Subcutaneous adipose tissue (tissue), 4 donors: ENCODE results near the gene AMZ1. TPM values are rescaled to one million over a fixed set of nuclear protein-coding genes. Genes with fewer than 3 reads are reported as not detected.

Experiments used
- total RNA-seq, 4 donors: library from RNA; depleted of rRNA; stranded (reverse); fragments of >200 nt; gene quantifications; one replicate each; pipeline ENCODE4 v1.1.0, GENCODE V29; 2016
- TF ChIP-seq, protein P1 (sequence below): fragments of 450-650 bp; IDR thresholded peaks from one replicate; pipeline ENCODE4 v1.5.1; 2016; ENCODE audit warnings: low read depth, mild to moderate bottlenecking, control low read depth, antibody characterized with exemption, moderate library complexity

The AMZ1 gene
- total RNA-seq, 4 donors from 2014 or later = 0.19 to 0.68 (median 0.22) TPM; not detected in 1

DNA sequence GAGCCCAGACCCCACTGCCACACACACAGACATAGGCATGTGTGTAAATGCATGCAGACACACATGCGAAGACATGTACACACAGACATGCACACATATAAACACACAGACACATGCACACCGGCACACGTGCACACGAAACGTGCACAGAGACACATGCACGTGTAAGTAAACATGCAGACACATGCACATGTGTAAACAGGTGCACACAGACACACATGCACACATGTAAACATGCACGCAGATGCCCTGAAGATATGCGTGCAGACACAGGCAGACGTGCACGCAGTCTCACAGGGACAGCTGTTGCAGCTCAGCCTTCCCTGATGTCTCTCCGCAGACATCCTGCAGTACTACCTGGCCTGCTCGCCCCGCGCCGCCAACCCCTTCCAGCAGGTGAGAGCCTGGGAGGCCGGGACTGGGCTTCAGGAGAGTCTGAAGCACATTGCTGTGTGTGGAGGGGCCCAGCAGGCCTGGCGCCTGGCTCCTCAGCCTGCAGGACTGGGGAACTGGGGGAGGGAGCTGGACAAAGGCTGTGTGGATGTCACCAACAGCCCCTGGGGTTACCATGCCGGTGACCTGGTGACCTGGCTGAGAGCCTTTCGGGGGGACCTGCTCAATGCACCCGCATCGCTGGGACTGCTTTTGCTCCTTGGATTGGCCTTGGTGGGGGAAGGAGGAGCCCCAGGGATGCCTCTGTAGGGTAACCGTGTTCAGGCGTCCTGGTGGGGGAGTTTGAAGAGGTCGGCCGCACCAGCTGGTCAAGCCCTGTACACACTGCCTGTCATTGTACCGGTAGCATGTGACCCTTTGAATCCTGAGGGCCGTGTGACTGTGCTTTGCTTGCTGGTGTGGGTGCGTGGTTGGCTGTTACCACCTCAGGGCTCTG lies 35.9 kb upstream of the AMZ1 start:
- TF ChIP-seq, protein P1, sequence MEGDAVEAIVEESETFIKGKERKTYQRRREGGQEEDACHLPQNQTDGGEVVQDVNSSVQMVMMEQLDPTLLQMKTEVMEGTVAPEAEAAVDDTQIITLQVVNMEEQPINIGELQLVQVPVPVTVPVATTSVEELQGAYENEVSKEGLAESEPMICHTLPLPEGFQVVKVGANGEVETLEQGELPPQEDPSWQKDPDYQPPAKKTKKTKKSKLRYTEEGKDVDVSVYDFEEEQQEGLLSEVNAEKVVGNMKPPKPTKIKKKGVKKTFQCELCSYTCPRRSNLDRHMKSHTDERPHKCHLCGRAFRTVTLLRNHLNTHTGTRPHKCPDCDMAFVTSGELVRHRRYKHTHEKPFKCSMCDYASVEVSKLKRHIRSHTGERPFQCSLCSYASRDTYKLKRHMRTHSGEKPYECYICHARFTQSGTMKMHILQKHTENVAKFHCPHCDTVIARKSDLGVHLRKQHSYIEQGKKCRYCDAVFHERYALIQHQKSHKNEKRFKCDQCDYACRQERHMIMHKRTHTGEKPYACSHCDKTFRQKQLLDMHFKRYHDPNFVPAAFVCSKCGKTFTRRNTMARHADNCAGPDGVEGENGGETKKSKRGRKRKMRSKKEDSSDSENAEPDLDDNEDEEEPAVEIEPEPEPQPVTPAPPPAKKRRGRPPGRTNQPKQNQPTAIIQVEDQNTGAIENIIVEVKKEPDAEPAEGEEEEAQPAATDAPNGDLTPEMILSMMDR = no peak

DNA sequence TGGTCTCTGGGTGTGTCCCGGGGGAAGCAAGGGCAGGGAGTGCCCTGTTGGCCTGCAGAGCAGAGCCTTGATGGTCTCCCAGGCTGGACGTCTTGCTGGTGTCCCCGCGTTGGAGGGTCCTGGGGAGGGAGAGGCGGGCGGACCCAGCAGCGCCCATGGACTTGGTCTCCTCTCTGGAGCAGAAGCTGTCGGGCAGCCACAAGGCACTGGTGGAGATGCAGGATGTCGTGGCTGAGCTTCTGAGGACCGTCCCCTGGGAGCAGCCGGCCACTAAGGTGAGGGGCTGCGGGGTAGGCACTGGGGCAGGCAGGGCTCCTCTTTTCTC lies 35.3 kb upstream of the AMZ1 start:
- TF ChIP-seq, protein P1 = no peak

DNA sequence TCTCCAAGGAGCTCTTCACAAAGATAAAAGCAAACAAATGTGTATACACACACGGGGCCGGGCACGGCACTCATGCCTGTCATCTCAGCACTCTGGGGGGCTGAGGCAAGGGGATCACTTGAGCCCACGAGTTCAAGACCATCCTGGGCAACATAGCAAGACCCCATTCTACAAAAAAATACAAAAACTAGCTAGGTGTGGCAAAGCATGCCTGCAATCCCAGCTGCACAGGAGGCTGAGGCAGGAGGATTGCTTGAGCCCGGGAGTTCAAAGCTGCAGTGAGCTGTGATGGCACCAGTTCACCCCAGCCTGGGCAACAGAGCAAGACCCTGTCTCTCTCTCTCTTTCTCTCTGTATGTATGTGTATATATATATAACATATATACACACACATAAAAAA lies 33.9 kb upstream of the AMZ1 start:
- TF ChIP-seq, protein P1 = no peak

DNA sequence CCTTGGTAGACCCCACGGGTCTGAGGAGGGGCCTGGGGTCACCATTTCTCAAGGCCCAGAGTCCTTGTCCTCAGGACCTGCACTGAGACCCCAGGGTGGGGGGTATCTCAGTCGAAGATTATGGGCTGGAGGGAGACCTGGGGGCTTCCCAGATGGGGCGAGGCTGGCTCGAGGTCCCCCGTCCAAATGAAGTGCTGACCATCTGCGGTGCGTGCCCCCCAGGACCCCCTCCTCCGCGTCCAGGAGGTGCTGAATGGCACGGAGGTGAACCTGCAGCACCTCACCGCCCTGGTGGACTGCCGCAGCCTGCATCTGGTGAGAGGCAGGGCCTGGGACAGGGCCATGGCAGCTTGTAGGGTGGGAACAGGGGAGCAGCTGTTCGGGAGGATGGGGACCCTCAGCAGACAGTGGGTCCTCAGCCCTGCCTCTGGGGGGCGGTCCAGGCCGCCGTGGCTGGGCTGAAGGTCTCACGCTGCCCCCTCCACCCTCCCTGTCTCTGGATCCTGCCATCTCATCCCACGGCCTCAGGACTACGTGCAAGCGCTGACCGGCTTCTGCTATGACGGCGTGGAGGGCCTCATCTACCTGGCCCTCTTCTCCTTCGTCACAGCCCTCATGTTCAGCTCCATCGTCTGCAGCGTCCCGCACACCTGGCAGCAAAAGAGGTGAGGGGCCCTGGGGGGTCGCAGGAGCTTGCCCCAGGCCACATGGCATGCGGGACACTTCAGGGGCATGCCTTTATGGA lies 32.0 kb upstream of the AMZ1 start:
- TF ChIP-seq, protein P1 = no peak

- TF ChIP-seq, protein P1 = no peak
These were observed 30.8 kb upstream of the AMZ1 start for GRCh38 chr7:2657208-2657607.

- TF ChIP-seq, protein P1 = no peak
These were observed 29.9 kb upstream of the AMZ1 start for GRCh38 chr7:2657920-2658671.

DNA sequence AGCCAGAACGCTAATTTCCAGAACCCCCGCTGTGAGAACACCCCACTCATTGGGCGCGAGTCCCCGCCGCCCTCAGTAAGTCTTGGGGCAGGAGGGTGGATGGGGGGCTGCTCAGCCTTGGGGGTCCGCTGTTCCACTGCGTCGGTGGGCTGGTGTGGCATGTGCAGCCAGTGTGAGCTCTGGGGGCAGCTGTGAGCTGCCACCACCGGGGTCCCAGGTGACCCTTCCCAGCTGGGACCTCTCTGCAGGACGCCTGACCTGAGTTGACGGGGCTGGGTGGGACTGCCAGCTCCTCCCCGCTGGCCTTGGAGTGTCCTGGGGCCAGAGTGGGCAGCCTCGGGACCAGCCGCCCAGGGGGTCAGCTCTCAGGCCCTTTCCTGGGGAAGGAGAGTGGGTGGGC lies 29.1 kb upstream of the AMZ1 start:
- TF ChIP-seq, protein P1 = no peak
